Measurements from ENCODE around the gene OPRL1. TPM values are rescaled to one million over a fixed set of nuclear protein-coding genes. Genes with fewer than 3 reads are reported as not detected.

The OPRL1 gene
- polyA plus RNA-seq, 3 donors, result 7.0 to 9.0 (median 8.8) TPM

GRCh38 chr20:64080813-64081623 lies 1.1 kb downstream of the OPRL1 start:
- Histone ChIP-seq H3K9ac (ENCODE audit: insufficient read depth, low read length, poor library complexity, severe bottlenecking) (peak overlapping the region; percentile 77), H3K79me2 (ENCODE audit: insufficient read depth, low read length) (peaks cover 61% of the 10 kb centered on the region), H3K4me3 (replicated peaks in 1 of 3; ENCODE audit: low read depth in 2 of 3, low read length in 3 of 3) (peak overlapping the region; percentile 78 to 94 (median 88)), H4K20me1 (ENCODE audit: insufficient read depth, low read length) (peaks cover 88% of the 10 kb centered on the region), H2AFZ (ENCODE audit: insufficient read depth, low read depth, low read length, poor library complexity, severe bottlenecking) (no peak overlapping the region), H3K4me2 (replicated peaks; ENCODE audit: extremely low read depth, low read length, poor library complexity, severe bottlenecking) (peak overlapping the region; percentile 97), H3K9me3 (replicated peaks in 1 of 2; ENCODE audit: control insufficient read depth in 1 of 2, insufficient read depth in 1 of 2, low read length in 2 of 2) (peaks cover 0 to 8% of the 10 kb centered on the region in 2 donors), H3K27ac (ENCODE audit: low read depth in 1 of 2, low read length in 2 of 2) (peak overlapping the region; percentile 59 to 87), H3K27me3 (ENCODE audit: control insufficient read depth in 2 of 2, insufficient read depth in 2 of 2, low read length in 2 of 2) (peaks cover 9 to 19% of the 10 kb centered on the region in 2 donors), H3K36me3 (replicated peaks in 1 of 2; ENCODE audit: control insufficient read depth in 1 of 2, insufficient read depth in 2 of 2, low read length in 2 of 2) (peaks cover 3 to 4% of the 10 kb centered on the region in 2 donors), H3K4me1 (ENCODE audit: control insufficient read depth in 1 of 2, insufficient read depth in 2 of 2, low read length in 2 of 2) (peaks cover 47 to 67% of the 10 kb centered on the region in 2 donors)
- 58% methylated on average over 12 of the region's 17 CpGs for WGBS (ENCODE audit: insufficient coverage)
- intact Hi-C loops (cut with micrococcal nuclease), result loop anchor here (5.0 kb wide), 2 partner anchors 41 to 171 kb away; no protein-coding TSS in a partner anchor
- peaks cover 0 to 4% (median 1%) of the 10 kb centered on the region in 7 donors for H3K9me3 Mint-ChIP-seq
- DNase-seq, result no peak
- H3K27ac Mint-ChIP-seq, result peak overlapping the region; percentile 77 to 95 (median 87)
- H3K4me1 Mint-ChIP-seq, result peaks cover 47% of the 10 kb centered on the region
- peaks cover 4 to 11% of the 10 kb centered on the region in 2 donors for H3K36me3 Mint-ChIP-seq
- H3K4me3 Mint-ChIP-seq, result peak overlapping the region; percentile 94 to 95
- no peak for TF ChIP-seq CTCF (IDR thresholded peaks at IDR 0.05)
- peaks cover 22 to 25% (median 23%) of the 10 kb centered on the region in 3 donors for H3K27me3 Mint-ChIP-seq (ENCODE audit: low read depth in 3 of 3)

- Histone ChIP-seq H3K4me3 (replicated peaks in 1 of 3; ENCODE audit: low read depth in 2 of 3, low read length in 3 of 3) (peak overlapping the region in 2 of 3 experiments; percentile 88 to 94), H3K4me1 (ENCODE audit: control insufficient read depth in 1 of 2, insufficient read depth in 2 of 2, low read length in 2 of 2) (peaks cover 42 to 62% of the 10 kb centered on the region in 2 donors), H3K9me3 (replicated peaks in 1 of 2; ENCODE audit: control insufficient read depth in 1 of 2, insufficient read depth in 1 of 2, low read length in 2 of 2) (peaks cover 4 to 8% of the 10 kb centered on the region in 2 donors), H3K27me3 (ENCODE audit: control insufficient read depth in 2 of 2, insufficient read depth in 2 of 2, low read length in 2 of 2) (peaks cover 9 to 20% of the 10 kb centered on the region in 2 donors), H3K4me2 (replicated peaks; ENCODE audit: extremely low read depth, low read length, poor library complexity, severe bottlenecking) (peak overlapping the region; percentile 97), H3K9ac (ENCODE audit: insufficient read depth, low read length, poor library complexity, severe bottlenecking) (no peak overlapping the region), H3K36me3 (replicated peaks in 1 of 2; ENCODE audit: control insufficient read depth in 1 of 2, insufficient read depth in 2 of 2, low read length in 2 of 2) (no peaks in the 10 kb centered on the region), H4K20me1 (ENCODE audit: insufficient read depth, low read length) (peaks cover 87% of the 10 kb centered on the region), H3K79me2 (ENCODE audit: insufficient read depth, low read length) (peaks cover 55% of the 10 kb centered on the region), H2AFZ (ENCODE audit: insufficient read depth, low read depth, low read length, poor library complexity, severe bottlenecking) (no peak overlapping the region), H3K27ac (ENCODE audit: low read depth in 1 of 2, low read length in 2 of 2) (no peak overlapping the region)
- H3K4me1 Mint-ChIP-seq, result peaks cover 41% of the 10 kb centered on the region
- peaks cover 6 to 9% of the 10 kb centered on the region in 2 donors for H3K36me3 Mint-ChIP-seq
- H3K27me3 Mint-ChIP-seq (ENCODE audit: low read depth in 3 of 3), result peaks cover 23 to 26% (median 24%) of the 10 kb centered on the region in 3 donors
- no peak for TF ChIP-seq CTCF (IDR thresholded peaks at IDR 0.05)
- H3K27ac Mint-ChIP-seq, result peak overlapping the region in 2 of 7 donors; percentile 21 to 68
- no peak for DNase-seq
- intact Hi-C loops (cut with micrococcal nuclease), result loop anchor here (5.0 kb wide), 2 partner anchors 41 to 171 kb away; no protein-coding TSS in a partner anchor
- H3K9me3 Mint-ChIP-seq, result peaks cover 2 to 6% (median 4%) of the 10 kb centered on the region in 7 donors
- peak overlapping the region; percentile 79 to 95 for H3K4me3 Mint-ChIP-seq
- WGBS (ENCODE audit: insufficient coverage), result 90% methylated on average over 6 of the region's 6 CpGs
These were observed 1.7 kb downstream of the OPRL1 start for GRCh38 chr20:64081624-64081964.

Data from CD14-positive monocyte (primary cell).